Measurements from ENCODE around the gene GOLGA1. TPM values are rescaled to one million over a fixed set of nuclear protein-coding genes. Genes with fewer than 3 reads are reported as not detected.

The GOLGA1 gene
- total and polyA plus RNA-seq, 10 of the 15 experiments (the other 5 are each of a cell fraction or from before 2014, with no cell fraction given) = 2.9 to 14.1 (median 8.1) TPM

DNA sequence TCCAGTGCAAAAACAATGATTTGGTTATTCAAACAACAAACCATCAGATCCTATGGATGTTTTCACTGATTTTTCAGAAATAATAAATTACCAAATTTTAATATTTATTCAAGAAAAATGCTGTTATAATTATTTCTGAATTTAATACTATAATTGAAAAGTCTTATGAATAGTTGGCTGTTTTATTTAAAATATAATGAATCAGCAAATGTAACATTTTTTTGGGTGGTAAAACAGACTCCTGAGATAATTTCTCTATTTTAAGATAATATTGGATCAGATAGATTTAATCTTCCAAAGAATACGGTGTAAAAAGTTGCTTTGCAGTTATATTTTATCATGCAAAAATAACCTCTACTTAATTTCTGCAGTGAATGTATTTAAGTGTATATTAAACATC lies 5.3 kb upstream of the GOLGA1 start:
- intact Hi-C loops (cut with micrococcal nuclease; ENCODE audit: unreplicated experiment) (no loop called here), in situ Hi-C loops (cut with MboI) (no loop called here)
- Histone ChIP-seq H3K9me3 (replicated peaks; ENCODE audit: control insufficient read depth, insufficient read depth, low read length) (no peaks in the 10 kb centered on the region), H3K27ac (ENCODE audit: control insufficient read depth, insufficient read depth) (no peak overlapping the region), H3K4me3 (no peak overlapping the region), H3K79me2 (ENCODE audit: control insufficient read depth, insufficient read depth, low read length) (peaks cover 4% of the 10 kb centered on the region), H3K36me3 (ENCODE audit: control insufficient read depth in 2 of 2, insufficient read depth in 2 of 2, low read length in 1 of 2) (no peaks in the 10 kb centered on the region), H3K27me3 (replicated peaks in 1 of 2; ENCODE audit: control insufficient read depth in 2 of 2, insufficient read depth in 2 of 2, low read length in 1 of 2) (no peaks in the 10 kb centered on the region), H4K20me1 (ENCODE audit: control insufficient read depth, insufficient read depth) (no peaks in the 10 kb centered on the region), H3K4me1 (ENCODE audit: control insufficient read depth, insufficient read depth, low read length) (peaks cover 4% of the 10 kb centered on the region; the same call in 1 of the 2 replicates), H2AFZ (ENCODE audit: control insufficient read depth, low read depth, low read length) (no peak overlapping the region), H3K4me2 (ENCODE audit: control insufficient read depth, insufficient read depth) (no peak overlapping the region), H3K9ac (ENCODE audit: control insufficient read depth, insufficient read depth, low read length) (no peak overlapping the region)
- 97% methylated on average over 1 of the region's 1 CpG for WGBS (ENCODE audit: insufficient coverage, insufficient replicate concordance, low lambda C conversion rate, missing lambda C conversion rate)
- ATAC-seq (no peak), FAIRE-seq (no peak), DNase-seq (ENCODE audit: low read depth, low spot score) (no peak)
- ChIA-PET RAD21 (ENCODE audit: unreplicated experiment) (no interaction called here), CTCF (interaction anchor here (0.9 kb wide), 1 partner anchor 198 kb away, joined by 3 read pairs; no protein-coding TSS in a partner anchor), SMC1A (ENCODE audit: uncharacterized antibody, unreplicated experiment) (no interaction called here), POLR2A (no interaction called here)
- TF ChIP-seq NFIC (IDR thresholded peaks at IDR 0.05; ENCODE audit: low read depth, low read length) (no peak), RAD21 (IDR thresholded peaks at IDR 0.05; ENCODE audit: insufficient read depth, low read depth, low read length) (no peak), IKZF2 (IDR thresholded peaks at IDR 0.05) (no peak), DPF2 (IDR thresholded peaks at IDR 0.05) (no peak), ZBED1 (IDR thresholded peaks at IDR 0.05; ENCODE audit: borderline replicate concordance) (no peak), BHLHE40 (IDR thresholded peaks at IDR 0.05; ENCODE audit: borderline replicate concordance in 1 of 2, low read depth in 2 of 2, low read length in 1 of 2) (no peak), POU2F2 (IDR thresholded peaks at IDR 0.05; ENCODE audit: borderline replicate concordance, low read depth, low read length) (no peak), ZNF217 (IDR thresholded peaks at IDR 0.05) (no peak), NR2C1 (IDR thresholded peaks at IDR 0.05) (no peak), SREBF1 (IDR thresholded peaks at IDR 0.05; ENCODE audit: low read length) (no peak), JUND (IDR thresholded peaks at IDR 0.05; ENCODE audit: low read depth, low read length) (no peak)
- TF ChIP-seq, protein P1, sequence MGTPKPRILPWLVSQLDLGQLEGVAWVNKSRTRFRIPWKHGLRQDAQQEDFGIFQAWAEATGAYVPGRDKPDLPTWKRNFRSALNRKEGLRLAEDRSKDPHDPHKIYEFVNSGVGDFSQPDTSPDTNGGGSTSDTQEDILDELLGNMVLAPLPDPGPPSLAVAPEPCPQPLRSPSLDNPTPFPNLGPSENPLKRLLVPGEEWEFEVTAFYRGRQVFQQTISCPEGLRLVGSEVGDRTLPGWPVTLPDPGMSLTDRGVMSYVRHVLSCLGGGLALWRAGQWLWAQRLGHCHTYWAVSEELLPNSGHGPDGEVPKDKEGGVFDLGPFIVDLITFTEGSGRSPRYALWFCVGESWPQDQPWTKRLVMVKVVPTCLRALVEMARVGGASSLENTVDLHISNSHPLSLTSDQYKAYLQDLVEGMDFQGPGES (IDR thresholded peaks at IDR 0.05) = no peak
- no TSS peak for BruUV-seq (replicated peaks)
